ENCODE data around the gene RBM17.

The RBM17 gene

GRCh38 chr10:6054884-6055283 is 34.0 kb upstream of the RBM17 start:
- Histone ChIP-seq H3K4me3 (ENCODE audit: low read depth in 1 of 2, low read length in 1 of 2) (no peak overlapping the region), H3K4me1 (ENCODE audit: control insufficient read depth in 1 of 2, insufficient read depth in 1 of 2, low read depth in 1 of 2, low read length in 1 of 2) (peaks cover 6 to 33% of the 10 kb centered on the region in 2 experiments), H3K27ac (no peak overlapping the region)

GRCh38 chr10:6055929-6056328 is 32.9 kb upstream of the RBM17 start:
- Histone ChIP-seq H3K4me3 (ENCODE audit: low read depth in 1 of 2, low read length in 1 of 2) (no peak overlapping the region), H3K36me3 (no peaks in the 10 kb centered on the region), H3K9me3 (no peaks in the 10 kb centered on the region), H3K27ac (no peak overlapping the region), H3K4me1 (ENCODE audit: control insufficient read depth in 1 of 2, insufficient read depth in 1 of 2, low read depth in 1 of 2, low read length in 1 of 2) (peaks cover 3 to 29% of the 10 kb centered on the region in 2 experiments), H3K27me3 (peaks cover 21% of the 10 kb centered on the region)
- no peak for TF ChIP-seq CTCF (IDR thresholded peaks at IDR 0.05)

More at GRCh38 chr10:6054884-6055283, 34.0 kb upstream of the RBM17 start:
- H3K36me3 ChIP-seq, result no peaks in the 10 kb centered on the region
- H3K9me3 ChIP-seq, result no peaks in the 10 kb centered on the region
- no peak for TF ChIP-seq CTCF (IDR thresholded peaks at IDR 0.05)
- H3K27me3 ChIP-seq, result peaks cover 28% of the 10 kb centered on the region

- Histone ChIP-seq H3K27ac (no peak overlapping the region), H3K9me3 (no peaks in the 10 kb centered on the region), H3K4me3 (ENCODE audit: low read depth in 1 of 2, low read length in 1 of 2) (no peak overlapping the region), H3K36me3 (no peaks in the 10 kb centered on the region), H3K4me1 (ENCODE audit: control insufficient read depth in 1 of 2, insufficient read depth in 1 of 2, low read depth in 1 of 2, low read length in 1 of 2) (peaks cover 0 to 23% of the 10 kb centered on the region in 2 experiments), H3K27me3 (peaks cover 21% of the 10 kb centered on the region)
- no peak for TF ChIP-seq CTCF (IDR thresholded peaks at IDR 0.05)
Measured at GRCh38 chr10:6056411-6057135, 32.3 kb upstream of the RBM17 start.

- H3K4me3 ChIP-seq (ENCODE audit: low read depth in 1 of 2, low read length in 1 of 2), result no peak overlapping the region
Measured at GRCh38 chr10:6058682-6059475, 30.0 kb upstream of the RBM17 start.

GRCh38 chr10:6059506-6059905 is 29.3 kb upstream of the RBM17 start:
- Histone ChIP-seq H3K9me3 (no peaks in the 10 kb centered on the region), H3K27me3 (peaks cover 8% of the 10 kb centered on the region), H3K4me3 (ENCODE audit: low read depth in 1 of 2, low read length in 1 of 2) (no peak overlapping the region), H3K36me3 (no peaks in the 10 kb centered on the region), H3K4me1 (ENCODE audit: control insufficient read depth in 1 of 2, insufficient read depth in 1 of 2, low read depth in 1 of 2, low read length in 1 of 2) (no peaks in the 10 kb centered on the region), H3K27ac (no peak overlapping the region)
- no peak for TF ChIP-seq CTCF (IDR thresholded peaks at IDR 0.05)

More at GRCh38 chr10:6058682-6059475, 30.0 kb upstream of the RBM17 start:
- Histone ChIP-seq H3K27ac (no peak overlapping the region), H3K9me3 (no peaks in the 10 kb centered on the region), H3K4me1 (ENCODE audit: control insufficient read depth in 1 of 2, insufficient read depth in 1 of 2, low read depth in 1 of 2, low read length in 1 of 2) (peaks cover 0 to 3% of the 10 kb centered on the region in 2 experiments), H3K27me3 (peaks cover 8% of the 10 kb centered on the region), H3K36me3 (no peaks in the 10 kb centered on the region)
- TF ChIP-seq CTCF (IDR thresholded peaks at IDR 0.05), result no peak
